NCI-H2227 treated with DMSO at 0.1 percent for 48 hours (cell line): ENCODE results near the gene STRAP.

Source experiments
- DNase-seq: peaks from one replicate; lab custom pipeline; 2025; lab: John Stamatoyannopoulos, UW

Gene STRAP

GRCh38 chr12:15882118-15882971, at the start of gene STRAP:
TSS of gene STRAP (plus strand) at chr12:15882387. CDS start at chr12:15882708, 321 bp downstream.
- peak; percentile 93 for DNase-seq

GRCh38 chr12:15834575-15834974, 47.6 kb upstream of the STRAP start:
- no peak for DNase-seq

- DNase-seq = no peak
Measured at GRCh38 chr12:15837141-15837790, 44.9 kb upstream of the STRAP start.

GRCh38 chr12:15839041-15839440, 43.1 kb upstream of the STRAP start:
- no peak for DNase-seq

DNA sequence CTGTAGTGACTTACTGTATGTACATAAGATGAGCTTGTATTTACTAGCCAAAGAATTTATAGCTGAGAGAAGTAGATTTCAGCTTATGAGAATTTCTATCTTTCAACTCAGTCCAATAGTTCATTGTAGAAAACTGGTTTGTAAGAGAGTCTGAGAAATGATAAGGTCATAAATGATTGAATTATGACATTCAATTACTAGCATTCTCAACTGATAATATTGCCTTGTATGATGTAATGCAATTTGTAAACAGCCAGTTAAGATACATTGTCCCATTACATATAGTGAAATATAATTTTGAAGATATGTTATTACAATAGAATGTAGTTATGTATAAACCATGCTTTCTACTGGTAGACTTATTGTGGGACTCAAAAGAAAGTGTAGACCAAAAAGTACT, 42.5 kb upstream of the STRAP start:
- no peak for DNase-seq

- no peak for DNase-seq
Measured at GRCh38 chr12:15842108-15842507, 40.1 kb upstream of the STRAP start.

DNA sequence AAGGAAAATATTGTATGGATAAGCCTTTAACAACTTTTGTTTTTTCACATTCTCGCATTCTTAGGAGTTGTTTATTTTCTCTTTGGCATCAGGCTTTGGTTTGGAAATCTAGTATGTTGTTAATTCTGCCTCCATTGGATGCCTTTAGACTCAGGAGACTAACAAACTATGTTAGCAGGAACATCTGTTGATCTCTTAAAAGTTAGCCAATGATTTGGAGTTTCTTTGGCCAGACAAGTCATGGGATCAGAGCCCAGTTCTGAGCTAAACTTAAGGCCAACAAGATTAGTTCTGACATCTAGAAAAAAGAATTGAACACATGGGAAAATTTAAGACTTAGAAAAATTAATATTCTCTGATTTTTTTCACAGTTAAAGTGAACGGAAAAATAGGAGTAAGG, 35.3 kb upstream of the STRAP start:
- DNase-seq = no peak

DNA sequence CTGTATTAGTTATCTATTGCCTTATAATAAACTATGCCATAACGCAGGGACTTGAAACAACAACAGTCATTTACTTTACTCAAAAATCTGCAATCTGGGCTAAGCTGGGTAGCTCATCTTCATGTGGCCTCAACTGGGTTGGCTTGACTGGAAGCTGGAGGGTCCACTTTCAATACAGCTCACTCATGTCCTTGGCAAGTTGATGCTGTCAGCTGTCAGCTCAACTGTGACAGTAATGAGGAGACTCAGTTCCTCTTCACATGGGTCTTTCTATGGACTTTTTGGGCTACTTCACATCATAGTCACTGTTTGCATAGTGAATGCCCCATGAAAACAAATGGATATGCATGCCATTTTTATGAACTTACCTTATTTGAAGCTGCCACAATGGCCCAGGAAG, 33.6 kb upstream of the STRAP start:
- no peak for DNase-seq

- no peak for DNase-seq
Measured at GRCh38 chr12:15851045-15851620, 31.1 kb upstream of the STRAP start.

DNA sequence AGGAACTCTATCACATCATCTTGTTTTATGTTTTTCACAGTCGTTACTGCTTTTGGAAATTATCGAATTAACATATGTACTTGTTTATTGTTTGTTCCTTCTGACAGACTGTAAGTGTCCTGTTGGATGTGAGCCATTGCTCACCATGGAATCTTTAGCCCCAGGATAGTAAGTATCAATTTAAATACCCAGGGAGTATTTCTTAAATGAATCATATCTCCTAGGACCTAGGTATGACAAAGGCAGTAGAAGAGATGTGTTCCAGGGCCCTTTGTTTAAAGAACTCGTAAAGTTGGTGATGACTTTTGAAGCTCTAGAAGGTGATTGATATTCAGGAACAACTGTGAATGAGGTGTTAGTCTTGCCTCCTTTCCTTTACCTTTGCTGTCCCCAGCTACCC, 30.3 kb upstream of the STRAP start:
- no peak for DNase-seq

GRCh38 chr12:15852383-15852782, 29.8 kb upstream of the STRAP start:
- no peak for DNase-seq

GRCh38 chr12:15853877-15854276, 28.3 kb upstream of the STRAP start:
- DNase-seq = no peak

GRCh38 chr12:15854916-15855315, 27.3 kb upstream of the STRAP start:
- no peak for DNase-seq

DNA sequence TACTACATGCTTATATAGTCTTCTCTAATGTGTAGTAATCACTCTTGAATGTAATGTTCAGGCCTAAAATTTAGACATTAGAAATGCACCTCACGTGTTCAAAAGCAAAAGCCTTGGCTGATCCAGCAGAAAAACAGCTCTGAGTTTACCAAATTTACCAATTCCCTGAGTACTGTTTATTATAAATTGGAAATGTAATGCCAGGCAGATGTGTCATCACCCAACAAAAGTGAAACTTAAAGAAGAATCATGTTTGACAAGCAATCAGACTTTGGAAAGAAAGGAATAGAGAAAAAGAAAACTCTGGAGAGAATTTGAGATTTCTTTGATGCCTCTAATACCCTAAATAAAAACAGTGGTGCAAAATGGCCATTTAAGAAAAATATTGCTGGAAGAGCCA, 26.5 kb upstream of the STRAP start:
- DNase-seq = no peak

GRCh38 chr12:15856097-15856982, 25.8 kb upstream of the STRAP start:
- DNase-seq = peak; percentile 15

- DNase-seq = no peak
Measured at GRCh38 chr12:15858353-15858752, 23.8 kb upstream of the STRAP start.

GRCh38 chr12:15859116-15859515, 23.1 kb upstream of the STRAP start:
- DNase-seq = no peak

- no peak for DNase-seq
Measured at GRCh38 chr12:15861404-15861803, 20.8 kb upstream of the STRAP start.

DNA sequence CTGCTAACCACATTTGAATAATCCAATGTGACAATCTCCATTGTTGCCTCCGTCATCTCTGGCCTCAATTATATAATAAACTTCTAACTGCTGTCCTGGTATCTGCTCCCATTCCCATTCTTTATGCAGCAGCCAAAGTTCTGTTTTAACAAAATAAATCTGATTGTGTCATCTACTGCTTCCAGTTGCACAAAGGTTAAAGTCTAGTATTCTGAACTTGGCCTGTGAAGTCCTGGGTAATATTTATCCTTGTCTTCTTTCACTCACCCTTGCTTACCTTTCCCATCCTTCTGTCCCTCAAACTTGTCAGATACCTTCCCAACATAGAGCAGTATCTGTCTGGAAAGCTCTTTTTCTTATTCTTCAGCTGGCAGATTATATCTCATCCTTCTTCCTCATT, 19.3 kb upstream of the STRAP start:
- DNase-seq = no peak

GRCh38 chr12:15863372-15863771, 18.8 kb upstream of the STRAP start:
- DNase-seq = no peak

- no peak for DNase-seq
Measured at GRCh38 chr12:15863984-15864383, 18.2 kb upstream of the STRAP start.

GRCh38 chr12:15868186-15868585, 14.0 kb upstream of the STRAP start:
- no peak for DNase-seq
